HL-60 (cell line): ENCODE measurements around the gene ARAP3.
A peak's percentile ranks its signal among the peaks of the same experiment; 100 is the strongest.

ENCODE experiments used
- DNase-seq, 2 experiments: peaks; one replicate each; pipeline ENCODE4 v3.0.0-alpha.2; 2010 to 2020; ENCODE audit warnings: low read depth in 1 of 2, low spot score in 1 of 2
- H3K27ac ChIP-seq: fragments of 250-450 bp; sonication (Bioruptor Pico); replicated peaks from 2 replicates; pipeline ENCODE4 v1.5.1; 2020; ENCODE audit warnings: mild to moderate bottlenecking, moderate library complexity
- H3K27me3 ChIP-seq: fragments of 250-450 bp; sonication (Bioruptor Pico); 2 replicates; pipeline ENCODE4 v1.5.1; 2021; ENCODE audit warnings: mild to moderate bottlenecking, moderate library complexity; ENCODE audit not compliant: insufficient read depth, poor library complexity, severe bottlenecking
- H3K4me3 ChIP-seq: replicated peaks from 2 replicates; pipeline ENCODE4 v1.5.1; 2011; ENCODE audit warnings: mild to moderate bottlenecking, control low read depth, low read length; ENCODE audit not compliant: insufficient read depth
- GABPA ChIP-seq: IDR thresholded peaks from 2 replicates; pipeline ENCODE4 v1.6.1; 2012; ENCODE audit warnings: low read depth
- POLR2AphosphoS5 ChIP-seq: IDR thresholded peaks from 2 replicates; pipeline ENCODE4 v1.6.1; 2012; ENCODE audit warnings: low read depth
- SPI1 ChIP-seq: IDR thresholded peaks from 2 replicates; pipeline ENCODE4 v1.6.1; 2012; ENCODE audit warnings: low read depth, mild to moderate bottlenecking, borderline replicate concordance
- TF ChIP-seq, protein P1 (sequence below): IDR thresholded peaks from one replicate; pipeline ENCODE4 v1.5.1; 2011; ENCODE audit warnings: low read length, control low read depth, inconsistent platforms; ENCODE audit not compliant: insufficient read depth
- TF ChIP-seq, protein P2 (sequence below): IDR thresholded peaks from 2 replicates; pipeline ENCODE4 v1.6.1; 2012; ENCODE audit warnings: low read depth; ENCODE audit not compliant: insufficient replicate concordance

ARAP3 gene

DNA sequence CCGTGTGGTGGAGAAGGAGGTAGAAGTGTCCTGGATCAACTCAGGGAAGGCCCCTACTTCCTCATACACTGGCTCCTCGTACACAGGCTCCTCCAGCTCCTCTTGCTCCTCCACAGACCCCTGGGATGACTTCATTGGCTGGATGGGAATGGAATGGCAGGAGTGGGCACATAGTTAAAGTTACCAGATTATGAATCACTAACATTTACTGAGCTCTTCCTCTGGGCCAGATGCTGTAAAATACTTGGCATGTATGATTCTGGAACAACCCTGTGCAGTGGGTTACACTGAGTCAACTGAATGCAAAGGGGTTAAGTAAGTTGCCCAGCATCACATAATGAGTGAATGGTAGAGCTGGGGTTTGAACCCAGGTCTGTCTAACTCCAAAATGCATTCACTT lies 27.7 kb downstream of the ARAP3 start:
- TF ChIP-seq GABPA (no peak), POLR2AphosphoS5 (no peak), SPI1 (no peak)
- TF ChIP-seq, protein P1, sequence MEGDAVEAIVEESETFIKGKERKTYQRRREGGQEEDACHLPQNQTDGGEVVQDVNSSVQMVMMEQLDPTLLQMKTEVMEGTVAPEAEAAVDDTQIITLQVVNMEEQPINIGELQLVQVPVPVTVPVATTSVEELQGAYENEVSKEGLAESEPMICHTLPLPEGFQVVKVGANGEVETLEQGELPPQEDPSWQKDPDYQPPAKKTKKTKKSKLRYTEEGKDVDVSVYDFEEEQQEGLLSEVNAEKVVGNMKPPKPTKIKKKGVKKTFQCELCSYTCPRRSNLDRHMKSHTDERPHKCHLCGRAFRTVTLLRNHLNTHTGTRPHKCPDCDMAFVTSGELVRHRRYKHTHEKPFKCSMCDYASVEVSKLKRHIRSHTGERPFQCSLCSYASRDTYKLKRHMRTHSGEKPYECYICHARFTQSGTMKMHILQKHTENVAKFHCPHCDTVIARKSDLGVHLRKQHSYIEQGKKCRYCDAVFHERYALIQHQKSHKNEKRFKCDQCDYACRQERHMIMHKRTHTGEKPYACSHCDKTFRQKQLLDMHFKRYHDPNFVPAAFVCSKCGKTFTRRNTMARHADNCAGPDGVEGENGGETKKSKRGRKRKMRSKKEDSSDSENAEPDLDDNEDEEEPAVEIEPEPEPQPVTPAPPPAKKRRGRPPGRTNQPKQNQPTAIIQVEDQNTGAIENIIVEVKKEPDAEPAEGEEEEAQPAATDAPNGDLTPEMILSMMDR, result no peak
- TF ChIP-seq, protein P2, sequence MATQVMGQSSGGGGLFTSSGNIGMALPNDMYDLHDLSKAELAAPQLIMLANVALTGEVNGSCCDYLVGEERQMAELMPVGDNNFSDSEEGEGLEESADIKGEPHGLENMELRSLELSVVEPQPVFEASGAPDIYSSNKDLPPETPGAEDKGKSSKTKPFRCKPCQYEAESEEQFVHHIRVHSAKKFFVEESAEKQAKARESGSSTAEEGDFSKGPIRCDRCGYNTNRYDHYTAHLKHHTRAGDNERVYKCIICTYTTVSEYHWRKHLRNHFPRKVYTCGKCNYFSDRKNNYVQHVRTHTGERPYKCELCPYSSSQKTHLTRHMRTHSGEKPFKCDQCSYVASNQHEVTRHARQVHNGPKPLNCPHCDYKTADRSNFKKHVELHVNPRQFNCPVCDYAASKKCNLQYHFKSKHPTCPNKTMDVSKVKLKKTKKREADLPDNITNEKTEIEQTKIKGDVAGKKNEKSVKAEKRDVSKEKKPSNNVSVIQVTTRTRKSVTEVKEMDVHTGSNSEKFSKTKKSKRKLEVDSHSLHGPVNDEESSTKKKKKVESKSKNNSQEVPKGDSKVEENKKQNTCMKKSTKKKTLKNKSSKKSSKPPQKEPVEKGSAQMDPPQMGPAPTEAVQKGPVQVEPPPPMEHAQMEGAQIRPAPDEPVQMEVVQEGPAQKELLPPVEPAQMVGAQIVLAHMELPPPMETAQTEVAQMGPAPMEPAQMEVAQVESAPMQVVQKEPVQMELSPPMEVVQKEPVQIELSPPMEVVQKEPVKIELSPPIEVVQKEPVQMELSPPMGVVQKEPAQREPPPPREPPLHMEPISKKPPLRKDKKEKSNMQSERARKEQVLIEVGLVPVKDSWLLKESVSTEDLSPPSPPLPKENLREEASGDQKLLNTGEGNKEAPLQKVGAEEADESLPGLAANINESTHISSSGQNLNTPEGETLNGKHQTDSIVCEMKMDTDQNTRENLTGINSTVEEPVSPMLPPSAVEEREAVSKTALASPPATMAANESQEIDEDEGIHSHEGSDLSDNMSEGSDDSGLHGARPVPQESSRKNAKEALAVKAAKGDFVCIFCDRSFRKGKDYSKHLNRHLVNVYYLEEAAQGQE, result no peak
- H3K4me3 ChIP-seq, result no peak overlapping the region
- no peak overlapping the region for H3K27ac ChIP-seq
- no peak for DNase-seq
- H3K27me3 ChIP-seq, result no peaks in the 10 kb centered on the region

DNA sequence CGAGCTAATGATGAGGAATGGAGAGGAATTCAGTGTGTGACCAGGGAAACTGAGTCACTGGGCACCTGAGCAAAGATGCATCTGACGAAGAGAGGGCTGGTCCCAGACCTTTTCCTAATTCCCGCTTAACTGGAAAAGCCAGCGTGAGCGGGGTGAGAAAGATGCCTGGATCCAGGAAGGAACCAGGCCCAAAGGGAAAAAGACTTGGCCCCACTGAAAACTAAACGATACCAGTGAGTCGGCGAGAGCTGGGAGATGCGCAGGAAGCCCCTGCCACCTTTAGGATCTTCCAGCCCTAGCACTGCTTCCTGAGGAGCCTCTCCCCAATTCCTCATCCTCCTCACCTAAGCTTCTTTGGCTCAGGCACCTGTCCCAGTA lies 30.3 kb downstream of the ARAP3 start:
- Histone ChIP-seq H3K27ac (peak overlapping the region; percentile 41), H3K4me3 (peak overlapping the region; percentile 65), H3K27me3 (no peaks in the 10 kb centered on the region)
- TF ChIP-seq POLR2AphosphoS5 (no peak), SPI1 (no peak), GABPA (no peak)
- TF ChIP-seq, protein P1, result no peak
- TF ChIP-seq, protein P2, result no peak
- DNase-seq, result no peak

DNA sequence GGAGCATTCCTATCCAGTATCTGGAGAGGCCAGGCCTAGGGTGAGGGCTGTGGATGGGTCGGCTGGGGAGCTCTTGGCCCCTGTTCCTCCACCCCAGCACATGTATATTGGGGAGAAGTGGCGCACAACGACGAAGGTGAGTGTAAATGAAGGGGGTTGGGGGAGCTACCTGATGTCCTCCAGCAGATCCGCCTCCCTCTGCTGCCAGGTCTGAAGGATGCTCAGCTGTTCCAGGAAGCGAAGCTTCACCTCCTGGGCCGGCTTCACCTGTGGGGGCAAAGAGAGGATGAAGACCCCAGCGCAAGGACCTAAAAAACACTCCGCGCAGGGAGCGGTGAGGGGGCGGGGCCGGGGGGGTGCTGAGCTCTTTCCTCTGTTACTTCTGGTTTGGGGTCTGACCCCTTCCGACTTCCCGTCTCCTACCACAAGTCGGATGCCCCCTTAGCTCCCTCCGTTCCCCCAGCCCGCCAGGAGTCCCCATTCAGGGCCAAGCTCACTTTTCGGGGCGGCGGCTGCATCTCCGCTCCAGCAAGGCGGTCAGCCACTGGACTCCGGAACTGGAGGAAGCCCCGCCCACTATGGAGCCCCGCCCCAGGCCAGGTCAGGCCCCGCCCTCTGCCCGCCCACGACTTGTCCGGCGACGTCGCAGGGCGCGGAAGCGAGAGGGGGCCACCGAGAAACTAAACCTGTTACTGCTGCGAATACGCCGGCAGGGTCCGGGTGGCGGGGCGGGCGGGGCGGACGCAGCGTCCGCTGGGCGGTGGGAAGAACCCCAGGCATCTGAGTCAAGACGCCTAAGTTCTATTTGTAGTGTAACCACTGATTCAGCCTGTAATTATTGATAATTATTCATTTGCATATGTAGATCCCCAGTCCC lies 30.9 kb downstream of the ARAP3 start, which contains the start of gene FCHSD1:
Gene FCHSD1, minus strand, starts transcription at position 568 of the 877 bp plus-strand sequence. Its CDS starts 50 bp downstream, at position 518.
- H3K27ac ChIP-seq, result peak within 1 kb of the TSS; percentile 41
- TF ChIP-seq, protein P2, result no peak
- TF ChIP-seq SPI1, result 0 out of 2 replicates have a peak, but pooled peaks have one; percentile 10
- peak; percentile 78 to 81 for DNase-seq

More for the DNA sequence above, 30.9 kb downstream of the ARAP3 start, which contains the start of gene FCHSD1:
- Histone ChIP-seq H3K27me3 (no peaks in the 10 kb centered on the region), H3K4me3 (peak within 1 kb of the TSS; percentile 65)
